ENCODE data around the gene PCBD1.

DNA sequence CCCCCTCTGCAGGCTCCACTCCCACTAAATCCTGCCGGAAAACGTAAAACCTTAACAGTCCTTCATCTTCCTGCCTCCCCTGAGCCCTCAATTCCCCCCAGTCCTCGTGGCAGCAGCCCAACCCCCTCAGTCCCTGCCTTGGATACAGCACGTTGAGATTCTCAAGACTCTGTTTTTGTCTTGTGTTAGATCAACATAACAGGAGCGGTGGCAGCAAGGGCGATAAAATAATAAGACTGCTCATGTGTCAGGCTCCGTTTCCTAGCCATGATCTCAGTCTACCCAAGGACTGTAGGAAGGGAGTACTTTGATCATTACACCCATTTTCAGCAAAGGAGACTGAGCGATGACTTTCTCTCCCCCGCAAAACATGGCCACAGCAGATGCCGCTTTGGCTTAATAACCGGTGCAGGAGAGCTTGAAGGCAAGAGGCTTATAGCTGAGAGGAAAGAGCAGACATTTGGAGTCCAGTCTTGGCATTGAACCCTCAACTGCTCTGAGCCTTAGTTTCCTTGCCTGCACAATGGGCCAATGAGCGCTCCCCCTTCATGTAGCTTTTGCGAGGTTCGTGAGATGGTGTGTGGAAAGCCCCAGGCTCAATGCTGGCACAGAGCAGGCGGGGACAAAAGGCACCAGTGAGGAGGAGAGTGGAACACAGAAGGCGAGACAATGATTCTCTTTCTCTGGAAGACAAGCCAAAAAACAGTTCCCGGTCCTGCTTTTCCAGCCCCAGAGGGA is 42.1 kb upstream of the PCBD1 start:
- no peak for TF ChIP-seq BHLHE40 (IDR thresholded peaks at IDR 0.05; ENCODE audit: low read depth, low read length)
- TF ChIP-seq, protein P1, sequence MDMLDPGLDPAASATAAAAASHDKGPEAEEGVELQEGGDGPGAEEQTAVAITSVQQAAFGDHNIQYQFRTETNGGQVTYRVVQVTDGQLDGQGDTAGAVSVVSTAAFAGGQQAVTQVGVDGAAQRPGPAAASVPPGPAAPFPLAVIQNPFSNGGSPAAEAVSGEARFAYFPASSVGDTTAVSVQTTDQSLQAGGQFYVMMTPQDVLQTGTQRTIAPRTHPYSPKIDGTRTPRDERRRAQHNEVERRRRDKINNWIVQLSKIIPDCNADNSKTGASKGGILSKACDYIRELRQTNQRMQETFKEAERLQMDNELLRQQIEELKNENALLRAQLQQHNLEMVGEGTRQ (IDR thresholded peaks at IDR 0.05) = no peak
- no peak for TF ChIP-seq CTCF (IDR thresholded peaks at IDR 0.05)
- TF ChIP-seq PHF8 (IDR thresholded peaks at IDR 0.05; ENCODE audit: borderline replicate concordance, low read depth) = no peak
- no peak for TF ChIP-seq POLR2A (IDR thresholded peaks at IDR 0.05; ENCODE audit: low read length)
- TF ChIP-seq POLR2AphosphoS2 (conservative IDR thresholded peaks at IDR 0.05; ENCODE audit: low read length) = no peak
- no peak for TF ChIP-seq MAZ (IDR thresholded peaks at IDR 0.05; ENCODE audit: borderline replicate concordance, low read depth, low read length)
- TF ChIP-seq JUNB (IDR thresholded peaks at IDR 0.05) = no peak
- TF ChIP-seq, protein P2, sequence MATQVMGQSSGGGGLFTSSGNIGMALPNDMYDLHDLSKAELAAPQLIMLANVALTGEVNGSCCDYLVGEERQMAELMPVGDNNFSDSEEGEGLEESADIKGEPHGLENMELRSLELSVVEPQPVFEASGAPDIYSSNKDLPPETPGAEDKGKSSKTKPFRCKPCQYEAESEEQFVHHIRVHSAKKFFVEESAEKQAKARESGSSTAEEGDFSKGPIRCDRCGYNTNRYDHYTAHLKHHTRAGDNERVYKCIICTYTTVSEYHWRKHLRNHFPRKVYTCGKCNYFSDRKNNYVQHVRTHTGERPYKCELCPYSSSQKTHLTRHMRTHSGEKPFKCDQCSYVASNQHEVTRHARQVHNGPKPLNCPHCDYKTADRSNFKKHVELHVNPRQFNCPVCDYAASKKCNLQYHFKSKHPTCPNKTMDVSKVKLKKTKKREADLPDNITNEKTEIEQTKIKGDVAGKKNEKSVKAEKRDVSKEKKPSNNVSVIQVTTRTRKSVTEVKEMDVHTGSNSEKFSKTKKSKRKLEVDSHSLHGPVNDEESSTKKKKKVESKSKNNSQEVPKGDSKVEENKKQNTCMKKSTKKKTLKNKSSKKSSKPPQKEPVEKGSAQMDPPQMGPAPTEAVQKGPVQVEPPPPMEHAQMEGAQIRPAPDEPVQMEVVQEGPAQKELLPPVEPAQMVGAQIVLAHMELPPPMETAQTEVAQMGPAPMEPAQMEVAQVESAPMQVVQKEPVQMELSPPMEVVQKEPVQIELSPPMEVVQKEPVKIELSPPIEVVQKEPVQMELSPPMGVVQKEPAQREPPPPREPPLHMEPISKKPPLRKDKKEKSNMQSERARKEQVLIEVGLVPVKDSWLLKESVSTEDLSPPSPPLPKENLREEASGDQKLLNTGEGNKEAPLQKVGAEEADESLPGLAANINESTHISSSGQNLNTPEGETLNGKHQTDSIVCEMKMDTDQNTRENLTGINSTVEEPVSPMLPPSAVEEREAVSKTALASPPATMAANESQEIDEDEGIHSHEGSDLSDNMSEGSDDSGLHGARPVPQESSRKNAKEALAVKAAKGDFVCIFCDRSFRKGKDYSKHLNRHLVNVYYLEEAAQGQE (IDR thresholded peaks at IDR 0.05) = no peak
- no peak for TF ChIP-seq EP300 (IDR thresholded peaks at IDR 0.05)
- no peak for TF ChIP-seq RNF2 (IDR thresholded peaks at IDR 0.05; ENCODE audit: borderline replicate concordance, low read depth)
- TF ChIP-seq FOSB (CRISPR knock-in tag; IDR thresholded peaks at IDR 0.05) = no peak
- no peak for TF ChIP-seq PBX3 (IDR thresholded peaks at IDR 0.05)
